ENCODE data around the gene GRAMD4.

The GRAMD4 gene

DNA sequence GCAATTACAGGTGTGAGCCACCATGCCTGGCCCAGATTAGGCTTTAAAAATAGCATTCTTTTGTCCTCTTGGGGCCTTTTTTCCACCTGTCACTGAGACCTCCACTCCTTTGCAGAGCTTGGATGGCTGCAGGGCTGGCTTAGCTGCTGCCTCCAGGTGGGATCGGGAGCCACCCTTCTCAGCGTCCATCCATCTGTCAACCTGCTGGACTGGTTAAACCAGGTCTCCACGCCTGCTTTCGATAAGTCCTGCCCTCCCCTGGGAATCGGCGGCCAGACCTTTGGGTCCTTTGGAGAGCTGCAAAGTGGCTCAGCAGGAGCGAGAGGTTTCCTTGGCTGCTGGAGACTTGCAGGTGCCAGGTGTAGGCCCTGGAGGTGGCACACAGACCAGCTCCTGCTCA, 23.4 kb upstream of the GRAMD4 start:
- no peaks in the 10 kb centered on the region for H3K36me3 ChIP-seq (replicated peaks; ENCODE audit: insufficient read depth, low read length)
- H3K27me3 ChIP-seq (replicated peaks; ENCODE audit: insufficient read depth, low read length): no peaks in the 10 kb centered on the region
- no peak for TF ChIP-seq EZH2phosphoT487 (IDR thresholded peaks at IDR 0.05; ENCODE audit: low read length)
- TF ChIP-seq, protein P1, sequence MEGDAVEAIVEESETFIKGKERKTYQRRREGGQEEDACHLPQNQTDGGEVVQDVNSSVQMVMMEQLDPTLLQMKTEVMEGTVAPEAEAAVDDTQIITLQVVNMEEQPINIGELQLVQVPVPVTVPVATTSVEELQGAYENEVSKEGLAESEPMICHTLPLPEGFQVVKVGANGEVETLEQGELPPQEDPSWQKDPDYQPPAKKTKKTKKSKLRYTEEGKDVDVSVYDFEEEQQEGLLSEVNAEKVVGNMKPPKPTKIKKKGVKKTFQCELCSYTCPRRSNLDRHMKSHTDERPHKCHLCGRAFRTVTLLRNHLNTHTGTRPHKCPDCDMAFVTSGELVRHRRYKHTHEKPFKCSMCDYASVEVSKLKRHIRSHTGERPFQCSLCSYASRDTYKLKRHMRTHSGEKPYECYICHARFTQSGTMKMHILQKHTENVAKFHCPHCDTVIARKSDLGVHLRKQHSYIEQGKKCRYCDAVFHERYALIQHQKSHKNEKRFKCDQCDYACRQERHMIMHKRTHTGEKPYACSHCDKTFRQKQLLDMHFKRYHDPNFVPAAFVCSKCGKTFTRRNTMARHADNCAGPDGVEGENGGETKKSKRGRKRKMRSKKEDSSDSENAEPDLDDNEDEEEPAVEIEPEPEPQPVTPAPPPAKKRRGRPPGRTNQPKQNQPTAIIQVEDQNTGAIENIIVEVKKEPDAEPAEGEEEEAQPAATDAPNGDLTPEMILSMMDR (IDR thresholded peaks at IDR 0.05; ENCODE audit: low read length): no peak
- TF ChIP-seq EZH2 (optimal IDR thresholded peaks at IDR 0.05; ENCODE audit: low read depth, low read length): no peak
- no peak overlapping the region for H2AFZ ChIP-seq (ENCODE audit: low read length)
- no peaks in the 10 kb centered on the region for H4K20me1 ChIP-seq (ENCODE audit: insufficient read depth, low read length)
- 0 out of 2 replicates have a peak, but pooled peaks cover 7% of the 10 kb centered on the region for H3F3A ChIP-seq (ENCODE audit: insufficient read depth, low read length)
- H3K4me1 ChIP-seq (ENCODE audit: low read length): peaks cover 9% of the 10 kb centered on the region; the same call in 1 of the 2 replicates
- no peak overlapping the region for H3K27ac ChIP-seq (ENCODE audit: low read length)
- no peaks in the 10 kb centered on the region for H3K9me3 ChIP-seq (replicated peaks; ENCODE audit: insufficient read depth, low read length)
- H3K4me3 ChIP-seq (ENCODE audit: low read length): no peak overlapping the region
- no peak for DNase-seq
- H3K9me2 ChIP-seq (replicated peaks; ENCODE audit: insufficient read depth, low read length): no peaks in the 10 kb centered on the region
- H3K9ac ChIP-seq (ENCODE audit: low read length): no peak overlapping the region
- no peaks in the 10 kb centered on the region for H3K79me2 ChIP-seq (ENCODE audit: low read length)
- no peak overlapping the region for H3K4me2 ChIP-seq (ENCODE audit: low read depth, low read length)

DNA sequence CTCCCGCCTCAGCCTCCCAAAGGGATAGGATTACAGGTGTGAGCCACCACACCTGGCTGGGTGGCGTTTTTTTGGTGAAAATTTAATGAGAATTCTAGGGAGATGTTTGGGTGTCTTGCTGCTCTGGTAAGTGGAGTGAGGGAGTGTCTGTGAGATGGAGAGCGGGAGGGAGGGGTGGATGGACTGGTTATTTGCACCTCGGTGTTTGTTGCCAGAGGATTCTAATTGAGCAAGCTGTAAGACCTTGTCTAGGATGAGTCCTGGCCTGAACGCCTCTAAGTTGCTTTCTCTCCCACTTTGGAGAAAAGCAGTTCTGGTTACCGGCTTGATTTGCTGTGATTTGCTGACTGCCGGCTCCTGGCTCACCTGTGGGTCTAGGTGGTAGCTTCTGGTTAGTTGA, 22.0 kb upstream of the GRAMD4 start:
- no peaks in the 10 kb centered on the region for H3K79me2 ChIP-seq (ENCODE audit: low read length)
- H3K27ac ChIP-seq (ENCODE audit: low read length): no peak overlapping the region
- H3K9ac ChIP-seq (ENCODE audit: low read length): no peak overlapping the region
- 0 out of 2 replicates have a peak, but pooled peaks cover under 1% of the 10 kb centered on the region for H3F3A ChIP-seq (ENCODE audit: insufficient read depth, low read length)
- DNase-seq: no peak
- no peaks in the 10 kb centered on the region for H3K9me2 ChIP-seq (replicated peaks; ENCODE audit: insufficient read depth, low read length)
- H3K36me3 ChIP-seq (replicated peaks; ENCODE audit: insufficient read depth, low read length): no peaks in the 10 kb centered on the region
- no peak overlapping the region for H2AFZ ChIP-seq (ENCODE audit: low read length)
- no peaks in the 10 kb centered on the region for H4K20me1 ChIP-seq (ENCODE audit: insufficient read depth, low read length)
- TF ChIP-seq EZH2phosphoT487 (IDR thresholded peaks at IDR 0.05; ENCODE audit: low read length) (no peak), EZH2 (optimal IDR thresholded peaks at IDR 0.05; ENCODE audit: low read depth, low read length) (no peak)
- TF ChIP-seq, protein P1 (IDR thresholded peaks at IDR 0.05; ENCODE audit: low read length): no peak
- no peaks in the 10 kb centered on the region for H3K4me1 ChIP-seq (ENCODE audit: low read length)
- H3K9me3 ChIP-seq (replicated peaks; ENCODE audit: insufficient read depth, low read length): no peaks in the 10 kb centered on the region
- no peak overlapping the region for H3K4me2 ChIP-seq (ENCODE audit: low read depth, low read length)
- no peaks in the 10 kb centered on the region for H3K27me3 ChIP-seq (replicated peaks; ENCODE audit: insufficient read depth, low read length)
- H3K4me3 ChIP-seq (ENCODE audit: low read length): no peak overlapping the region

DNA sequence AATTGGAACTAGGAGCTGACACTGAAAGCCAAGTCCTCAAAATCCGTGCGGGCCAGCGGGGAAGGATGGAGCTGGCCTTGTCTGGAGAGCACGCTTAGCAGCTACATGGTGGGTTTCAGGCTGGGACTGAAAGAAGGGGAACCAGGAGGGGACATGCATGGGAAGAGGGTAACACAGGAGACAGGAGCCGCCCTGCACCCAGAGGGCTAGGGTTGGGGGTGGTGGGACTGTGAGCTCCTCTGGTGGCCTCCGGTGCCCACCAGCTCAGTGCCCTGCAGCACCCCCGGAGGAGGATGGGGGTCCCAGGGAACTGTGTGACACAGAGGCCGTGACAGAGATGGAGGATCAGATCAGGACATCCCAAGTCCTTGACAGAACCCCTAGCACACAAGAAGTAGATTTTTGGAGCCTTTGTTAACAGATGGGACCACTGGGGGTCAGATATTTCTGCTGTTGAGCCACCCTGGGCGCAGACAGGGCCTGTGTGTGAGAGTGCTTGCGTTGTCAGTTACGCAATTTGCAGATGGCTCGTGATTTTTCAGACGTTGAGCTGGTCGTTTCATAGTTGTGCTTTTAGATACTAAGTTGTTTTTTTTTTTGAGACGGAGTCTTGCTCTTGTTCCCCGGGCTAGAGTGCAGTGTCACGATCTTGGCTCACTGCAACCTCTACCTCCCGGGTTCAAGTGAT, 21.3 kb upstream of the GRAMD4 start:
- H3K79me2 ChIP-seq (ENCODE audit: low read length): no peaks in the 10 kb centered on the region
- no peak overlapping the region for H2AFZ ChIP-seq (ENCODE audit: low read length)
- no peak overlapping the region for H3K9ac ChIP-seq (ENCODE audit: low read length)
- TF ChIP-seq, protein P1 (IDR thresholded peaks at IDR 0.05; ENCODE audit: low read length): no peak
- TF ChIP-seq EZH2phosphoT487 (IDR thresholded peaks at IDR 0.05; ENCODE audit: low read length) (no peak), EZH2 (optimal IDR thresholded peaks at IDR 0.05; ENCODE audit: low read depth, low read length) (no peak)
- H3K27ac ChIP-seq (ENCODE audit: low read length): no peak overlapping the region
- H3K4me2 ChIP-seq (ENCODE audit: low read depth, low read length): no peak overlapping the region
- no peak overlapping the region for H3K4me3 ChIP-seq (ENCODE audit: low read length)
- no peaks in the 10 kb centered on the region for H3K4me1 ChIP-seq (ENCODE audit: low read length)
- no peaks in the 10 kb centered on the region for H3K9me2 ChIP-seq (replicated peaks; ENCODE audit: insufficient read depth, low read length)
- H3K9me3 ChIP-seq (replicated peaks; ENCODE audit: insufficient read depth, low read length): no peaks in the 10 kb centered on the region
- no peaks in the 10 kb centered on the region for H4K20me1 ChIP-seq (ENCODE audit: insufficient read depth, low read length)
- DNase-seq: no peak
- no peaks in the 10 kb centered on the region for H3K36me3 ChIP-seq (replicated peaks; ENCODE audit: insufficient read depth, low read length)
- H3F3A ChIP-seq (ENCODE audit: insufficient read depth, low read length): no peaks in the 10 kb centered on the region
- no peaks in the 10 kb centered on the region for H3K27me3 ChIP-seq (replicated peaks; ENCODE audit: insufficient read depth, low read length)

Measured in MM.1S (cell line).